GM19397 (cell line): ENCODE results near the gene DNAH5.

Experiments used
- ATAC-seq: cut with Tn5 transposase; IDR thresholded peaks from one replicate; pipeline ENCODE4 v1.9.1; 2021; ENCODE audit warnings: mild to moderate bottlenecking, moderate library complexity; ENCODE audit not compliant: unreplicated experiment

DNAH5 gene

DNA sequence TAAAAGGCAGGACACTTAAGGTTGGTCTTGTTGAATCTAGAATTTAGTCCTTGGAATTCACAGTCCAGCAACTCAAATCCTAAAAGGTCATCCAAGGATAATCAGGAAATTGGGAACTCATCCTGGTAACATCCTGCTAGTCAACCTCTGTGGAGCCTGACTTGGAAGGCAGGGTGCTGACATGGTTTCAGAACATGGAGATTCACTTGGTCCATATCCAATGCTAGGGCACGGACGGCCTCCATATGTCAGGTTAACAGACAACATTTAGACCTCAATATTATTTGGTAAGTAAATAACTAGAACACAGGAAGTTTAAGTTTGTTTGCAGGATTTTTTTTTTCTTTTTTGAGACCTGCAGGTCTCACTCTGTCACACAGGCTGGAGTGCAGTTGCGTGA lies 783 bp upstream of the DNAH5 start:
- ATAC-seq = no peak

DNA sequence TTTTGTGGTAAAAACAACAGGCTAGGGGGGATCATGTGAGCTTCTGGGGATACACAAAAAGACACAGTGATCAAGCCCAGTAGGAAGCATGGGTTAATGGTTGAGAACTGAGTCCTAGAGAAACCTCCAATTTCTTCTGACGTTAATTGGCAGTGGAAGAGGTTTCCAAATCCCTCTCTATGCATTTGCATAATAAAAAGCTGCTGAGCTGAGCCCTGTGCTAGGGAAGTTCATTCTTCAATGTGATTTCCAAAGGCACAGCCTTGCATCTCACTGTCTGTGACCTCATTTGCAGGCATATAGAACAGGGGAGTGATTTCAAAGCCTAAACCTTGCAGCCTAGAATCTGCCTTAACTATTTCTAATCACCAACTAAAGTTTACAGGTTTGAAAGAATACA lies 812 bp downstream of the DNAH5 start:
- no peak for ATAC-seq

DNA sequence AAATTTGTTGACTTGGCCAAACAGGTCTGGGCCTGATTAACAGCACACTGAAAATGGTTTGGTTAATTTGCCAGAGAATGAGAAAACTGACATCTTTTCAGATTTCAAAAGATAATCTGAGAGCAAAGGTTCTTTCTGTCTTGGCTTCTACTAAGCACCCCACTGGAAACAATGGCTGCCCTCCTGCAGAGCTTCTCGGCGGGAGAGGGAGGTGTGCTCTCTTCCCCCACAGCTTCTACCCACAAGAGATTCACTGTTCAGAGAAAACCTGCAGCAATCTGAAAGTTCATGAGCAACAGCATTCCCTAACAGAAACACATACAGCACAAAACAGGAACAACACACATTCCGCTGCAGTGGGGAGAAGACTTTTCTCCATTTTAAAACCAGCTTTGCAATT lies 3.0 kb downstream of the DNAH5 start:
- ATAC-seq = no peak

DNA sequence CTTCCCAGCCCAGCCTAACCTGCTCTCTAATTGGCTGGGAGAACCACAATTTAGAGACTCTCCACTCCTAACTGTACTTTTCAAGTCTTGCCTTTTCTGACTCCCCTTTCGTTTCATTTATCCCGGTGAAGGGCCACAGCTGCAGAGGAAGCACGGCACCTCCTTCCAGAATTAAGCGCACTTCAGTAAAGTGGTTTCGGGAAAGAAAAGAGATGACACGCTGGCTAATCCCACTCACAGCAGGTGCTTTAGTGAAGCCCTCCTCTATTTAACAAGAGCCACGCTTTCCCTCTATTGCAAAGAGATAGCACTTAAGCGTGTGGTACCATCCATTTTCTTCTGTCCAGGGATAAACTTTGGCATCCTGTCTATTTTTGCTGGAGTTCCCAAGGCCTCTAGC lies 4.8 kb downstream of the DNAH5 start:
- no peak for ATAC-seq

DNA sequence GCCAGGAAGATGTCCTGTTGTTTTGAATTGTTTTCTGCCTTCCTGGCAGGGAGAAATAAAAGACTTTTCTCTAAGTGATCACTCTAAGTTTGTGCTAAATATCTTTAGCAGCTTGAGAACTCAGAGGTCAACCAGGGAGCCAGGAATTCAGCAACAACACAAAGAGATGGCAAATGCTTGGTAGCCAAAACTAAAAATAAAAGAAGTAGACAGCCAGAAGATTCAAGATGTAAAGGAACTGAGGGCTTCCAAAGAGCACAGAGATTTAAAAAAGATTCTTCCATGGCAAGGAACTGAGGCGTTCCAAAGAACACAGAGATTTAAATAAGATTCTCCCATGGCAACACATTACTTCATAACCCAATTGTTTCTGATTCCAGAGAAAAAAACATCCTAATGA lies 9.6 kb downstream of the DNAH5 start:
- no peak for ATAC-seq

DNA sequence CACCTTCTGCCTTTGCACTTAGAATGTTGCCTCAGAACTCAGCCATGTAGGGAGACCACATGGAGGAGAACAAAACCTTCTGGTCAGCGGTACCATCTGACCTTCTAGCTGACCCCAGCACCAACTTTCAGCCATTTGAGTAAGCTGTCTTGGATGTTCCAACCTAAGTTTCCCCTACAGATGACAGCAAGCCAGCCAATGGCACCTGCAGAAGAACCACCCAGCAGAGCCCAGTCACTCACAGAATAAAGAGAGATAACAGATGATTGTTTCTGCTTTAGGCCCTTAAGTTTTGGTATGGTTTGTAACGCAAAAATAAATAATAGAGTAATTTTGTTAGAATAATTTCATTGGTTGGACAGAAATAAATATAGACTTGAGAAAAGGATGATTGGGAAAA lies 10.4 kb downstream of the DNAH5 start:
- no peak for ATAC-seq

DNA sequence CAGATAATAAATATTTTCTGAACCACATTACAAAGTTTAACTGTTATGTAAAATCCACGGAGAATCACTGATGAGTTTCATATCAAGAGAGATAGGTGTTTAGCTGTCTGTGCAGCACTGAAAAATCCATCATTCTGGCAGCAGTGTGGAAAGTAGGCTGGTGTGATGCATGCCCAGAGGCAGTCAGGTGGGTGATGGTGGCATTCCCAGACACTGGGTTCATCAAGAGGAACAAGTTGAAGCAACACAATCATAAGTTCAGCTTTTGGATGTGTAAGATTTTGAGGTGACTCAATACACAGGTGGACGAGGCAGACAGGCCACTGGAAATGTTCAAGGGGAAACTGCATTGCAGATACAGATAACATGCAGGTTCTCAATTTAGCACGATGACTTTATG lies 11.9 kb downstream of the DNAH5 start:
- ATAC-seq = no peak

DNA sequence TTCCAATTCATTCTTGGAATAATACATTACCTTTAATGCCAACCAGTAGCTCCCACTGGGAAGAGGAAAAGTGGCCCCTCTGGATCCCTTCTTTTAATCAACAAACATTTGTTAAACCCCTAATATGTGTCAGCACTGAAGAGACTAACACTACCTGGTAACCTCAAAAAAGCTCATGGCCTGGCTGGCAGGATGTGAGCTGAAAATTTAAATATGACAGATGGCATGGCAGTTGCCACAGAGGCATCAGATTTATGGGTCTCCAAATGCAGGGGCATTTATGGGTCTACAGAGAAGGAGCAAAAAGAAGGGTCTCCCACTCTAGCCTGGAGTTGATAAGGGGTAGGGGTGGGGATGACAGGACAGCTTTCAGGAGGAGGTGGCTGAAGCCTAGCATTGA lies 12.5 kb downstream of the DNAH5 start:
- ATAC-seq = no peak

DNA sequence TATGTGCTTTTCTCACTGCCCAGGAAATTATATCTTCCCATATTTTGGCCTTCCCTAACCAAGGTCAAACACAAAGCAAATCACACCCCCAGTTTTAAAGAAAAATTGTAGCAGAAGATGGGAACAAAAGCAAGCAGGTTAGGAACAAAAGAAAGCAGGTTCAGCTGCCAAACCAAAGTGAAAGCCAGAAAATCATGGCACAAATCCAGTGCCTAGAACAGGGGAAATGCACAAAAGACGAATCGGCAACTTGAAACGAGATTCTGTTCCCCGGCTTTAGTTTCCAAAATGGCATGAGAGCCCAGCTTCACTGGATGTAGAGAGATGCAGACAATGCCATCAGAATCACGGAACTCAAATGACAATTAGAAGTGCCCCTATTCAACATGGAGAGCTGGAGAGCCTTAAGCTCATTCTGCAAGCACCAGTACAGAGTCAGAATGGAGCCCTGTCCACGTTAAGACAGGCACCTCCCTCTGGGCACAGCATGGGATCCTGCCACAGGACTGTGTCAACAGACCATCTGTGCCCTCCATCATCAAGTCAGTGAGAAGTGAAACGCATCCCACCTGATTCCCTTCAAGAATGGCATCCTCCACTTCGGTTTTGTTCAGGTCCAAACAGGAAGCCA lies 13.8 kb downstream of the DNAH5 start:
- no peak for ATAC-seq

DNA sequence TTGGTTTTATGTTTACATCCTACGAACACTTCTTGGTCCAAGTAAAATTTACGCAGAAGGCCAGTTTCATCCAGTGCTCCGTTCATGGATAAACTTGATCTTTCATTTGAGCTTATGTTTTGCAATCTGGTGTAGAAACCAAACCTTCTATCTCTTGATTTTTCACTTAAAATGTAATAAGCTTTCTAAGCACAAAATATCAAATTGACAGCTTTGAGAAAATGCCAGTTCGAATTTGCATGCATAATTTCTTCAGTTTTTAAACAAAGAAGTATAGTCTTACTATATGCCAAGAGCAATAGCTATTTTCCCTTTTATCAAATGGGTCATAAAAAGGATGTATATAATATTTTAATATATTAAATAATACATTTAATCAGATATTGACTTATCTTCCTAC lies 17.8 kb downstream of the DNAH5 start:
- no peak for ATAC-seq

DNA sequence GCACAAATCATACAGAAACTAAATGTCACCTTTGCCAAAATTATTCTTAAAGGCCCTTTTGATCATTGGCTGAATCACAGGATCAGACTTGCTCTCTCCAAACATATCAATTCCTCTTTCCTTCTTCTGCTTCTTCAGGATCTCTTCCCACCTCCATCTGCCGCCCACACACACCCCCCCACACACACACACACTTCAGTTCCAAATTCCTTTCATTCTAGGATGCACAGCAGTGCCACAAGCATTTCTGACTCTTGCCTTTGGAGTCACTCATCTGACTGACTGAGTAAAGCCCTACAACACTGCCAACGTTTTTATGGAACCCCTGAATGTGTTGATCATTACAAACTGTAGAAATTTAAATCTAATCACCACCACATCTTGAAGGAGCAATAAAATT lies 22.9 kb downstream of the DNAH5 start:
- no peak for ATAC-seq

DNA sequence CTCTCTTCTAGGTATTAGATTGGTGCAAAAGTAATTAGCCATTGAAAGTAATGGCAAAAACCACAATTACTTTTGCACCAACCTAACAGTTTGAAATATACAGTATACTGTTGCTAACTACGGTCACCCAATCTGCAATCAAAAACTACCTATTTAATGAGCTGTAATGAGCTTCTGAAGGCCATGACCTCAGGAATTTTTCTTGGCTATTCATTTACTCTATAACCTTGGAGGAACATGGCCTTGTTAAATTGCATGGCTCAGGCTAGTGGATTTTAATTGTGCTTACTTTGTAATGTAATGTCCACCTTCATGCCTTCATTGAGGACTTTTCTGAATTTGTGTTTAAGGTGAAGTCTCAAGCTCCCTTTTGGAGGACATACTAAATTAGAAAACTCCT lies 24.7 kb downstream of the DNAH5 start:
- no peak for ATAC-seq

DNA sequence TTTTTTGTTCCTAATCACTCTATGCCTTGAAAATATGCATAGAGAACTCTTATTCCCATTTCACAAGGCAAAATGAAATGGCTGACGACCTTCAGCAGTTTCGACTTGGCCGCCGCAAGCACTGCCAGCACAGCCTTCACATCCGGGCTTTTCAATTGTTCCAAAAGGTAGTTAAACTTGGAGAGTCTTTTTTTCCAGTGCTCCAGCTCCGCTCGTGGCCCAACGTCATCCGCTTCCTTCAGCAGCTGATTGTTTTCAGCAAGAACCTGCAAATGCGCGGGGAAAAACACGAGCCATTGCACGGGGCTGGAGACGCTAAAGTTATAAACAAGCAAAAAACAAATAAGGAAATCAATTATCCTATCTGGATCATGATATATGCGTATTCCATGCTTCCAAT lies 25.4 kb downstream of the DNAH5 start:
- ATAC-seq = no peak

DNA sequence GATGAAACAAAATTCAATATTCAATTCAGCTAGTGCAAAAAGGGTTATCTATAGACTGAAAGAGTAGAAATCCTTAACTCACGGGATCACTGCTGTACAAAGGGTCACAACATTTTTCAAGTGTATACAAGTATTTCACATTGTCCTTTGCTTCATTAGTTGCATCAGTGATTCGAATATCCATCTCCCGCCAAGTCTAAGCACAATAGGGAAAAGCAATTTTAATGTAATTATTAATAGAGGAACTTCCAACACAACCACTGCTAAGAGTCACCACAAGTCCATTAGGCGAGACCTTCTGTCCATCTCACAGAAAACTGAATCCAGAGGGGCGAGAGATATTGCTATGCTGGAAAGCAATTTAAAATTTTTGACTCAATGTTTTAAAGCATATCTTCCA lies 27.4 kb downstream of the DNAH5 start:
- ATAC-seq = no peak

DNA sequence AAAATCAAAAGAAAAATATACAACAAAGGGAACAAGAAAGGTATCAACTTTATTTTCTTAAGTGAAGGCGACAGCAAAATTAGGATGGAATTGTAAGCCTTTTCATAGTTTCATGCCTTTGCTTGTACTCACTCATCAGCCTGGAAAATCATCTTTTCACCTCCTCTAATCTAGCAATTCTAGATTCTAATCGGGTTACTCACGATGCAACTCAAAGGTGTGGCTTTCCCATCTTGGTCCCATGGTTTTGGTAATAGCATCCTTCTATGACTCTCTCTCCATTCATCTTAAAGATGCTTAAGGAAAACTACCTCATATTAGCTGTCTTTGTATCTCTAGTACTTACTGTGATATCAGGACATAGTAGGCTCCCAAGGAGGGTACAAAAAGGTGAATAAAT lies 30.5 kb downstream of the DNAH5 start:
- ATAC-seq = no peak

DNA sequence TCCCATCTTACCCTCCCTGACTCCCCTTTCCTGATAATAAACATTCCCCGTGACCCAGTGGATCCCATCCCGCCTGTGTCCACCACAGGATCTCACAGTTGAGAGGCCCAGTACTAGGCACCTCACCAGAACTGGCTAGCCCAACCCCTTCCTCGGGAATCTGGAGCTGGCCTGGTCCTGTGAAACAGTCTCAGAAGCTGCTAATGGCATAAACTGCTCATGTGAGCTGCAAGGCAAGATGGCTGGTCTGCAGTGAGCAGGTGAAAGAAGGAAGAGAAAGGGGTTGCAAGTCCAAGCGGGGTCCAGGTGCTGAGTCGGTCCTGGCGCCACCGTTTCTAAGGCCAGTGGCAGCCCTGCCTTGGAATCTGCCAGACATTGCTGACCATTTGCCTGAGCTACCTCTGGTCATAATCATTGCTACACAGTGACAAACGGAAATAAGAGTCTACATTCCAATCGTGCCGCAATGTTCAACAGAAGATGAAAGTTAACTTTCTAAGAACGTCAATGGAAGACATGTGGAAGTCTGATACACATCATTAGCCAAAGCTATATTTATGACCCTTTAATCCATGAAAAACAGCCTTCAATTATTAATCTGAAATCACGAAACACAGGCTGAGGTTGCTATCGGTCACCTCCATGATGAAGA lies 33.7 kb downstream of the DNAH5 start:
- no peak for ATAC-seq

DNA sequence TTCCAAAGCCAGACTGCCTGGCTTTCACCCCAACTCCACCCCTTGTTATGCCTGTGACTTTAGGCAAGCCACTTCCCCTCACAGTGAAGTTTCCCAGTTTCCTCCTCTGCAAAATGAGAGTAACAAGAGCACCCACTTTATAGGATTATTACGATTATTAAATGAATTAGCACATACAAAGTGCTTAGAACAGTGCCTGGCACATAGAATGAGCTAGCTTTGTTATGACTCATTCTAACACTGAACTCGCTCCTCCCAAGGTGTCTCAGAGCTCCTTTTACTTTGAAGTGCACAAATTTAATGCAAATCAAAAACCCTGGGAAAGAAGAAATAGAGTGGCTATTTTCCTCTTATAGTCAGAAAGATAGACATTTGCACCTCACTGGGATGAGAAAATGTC lies 34.3 kb downstream of the DNAH5 start:
- ATAC-seq = no peak

DNA sequence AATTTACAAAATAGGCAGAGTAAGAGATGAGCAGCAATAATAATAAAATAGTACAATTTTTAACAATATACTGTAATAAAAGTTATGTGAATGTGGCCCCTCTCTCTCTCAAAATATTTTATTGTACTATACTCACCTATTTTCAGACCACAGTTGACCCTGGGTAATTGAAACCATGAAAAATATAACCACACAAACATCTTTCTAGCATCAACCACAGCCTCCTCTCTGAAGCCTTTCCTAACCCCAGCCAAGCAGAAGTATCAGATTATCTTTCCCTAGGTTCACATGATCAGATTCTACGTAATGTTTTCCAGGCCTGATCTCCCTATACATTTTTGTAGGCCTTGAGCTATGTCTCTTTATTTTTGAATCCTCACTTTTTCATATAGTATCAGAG lies 35.2 kb downstream of the DNAH5 start:
- ATAC-seq = no peak

DNA sequence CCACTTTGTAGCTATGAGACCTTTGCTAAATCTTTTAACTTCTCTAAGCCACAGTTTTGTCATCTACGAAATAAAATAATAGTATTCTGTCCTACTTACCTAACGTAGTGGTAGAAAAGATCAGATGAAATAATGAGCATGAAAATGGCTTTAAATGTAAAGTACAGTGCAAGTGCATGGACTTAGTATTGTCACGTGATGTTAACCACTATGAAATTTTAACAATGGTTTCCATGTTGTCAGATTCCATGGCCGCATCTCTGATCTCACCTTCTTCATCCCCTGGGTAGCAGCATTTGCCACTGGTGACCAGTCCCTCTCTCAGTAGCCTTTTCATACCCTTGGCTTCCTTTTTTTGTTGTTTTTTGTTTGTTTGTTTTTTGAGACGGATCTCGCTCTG lies 45.9 kb downstream of the DNAH5 start:
- no peak for ATAC-seq

DNA sequence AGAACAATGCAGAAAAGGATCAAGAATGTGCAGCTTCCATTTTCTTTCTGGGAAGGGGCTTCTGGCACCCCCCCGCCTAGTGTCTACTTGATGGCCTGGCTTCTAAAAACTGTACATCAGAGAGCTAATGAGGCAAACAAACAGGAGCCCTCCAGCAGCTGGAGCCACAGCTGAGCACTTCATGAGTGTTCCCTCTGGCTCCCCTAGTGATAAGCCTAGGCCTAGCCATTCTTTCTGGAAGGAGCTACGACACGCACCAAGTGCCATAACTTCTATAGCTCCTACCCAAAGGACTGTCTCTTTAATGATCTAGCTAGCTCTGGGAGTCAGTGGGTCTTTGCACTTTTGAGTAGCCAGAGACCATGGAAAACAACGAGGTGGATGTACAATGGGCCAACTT lies 66.1 kb downstream of the DNAH5 start:
- no peak for ATAC-seq

DNA sequence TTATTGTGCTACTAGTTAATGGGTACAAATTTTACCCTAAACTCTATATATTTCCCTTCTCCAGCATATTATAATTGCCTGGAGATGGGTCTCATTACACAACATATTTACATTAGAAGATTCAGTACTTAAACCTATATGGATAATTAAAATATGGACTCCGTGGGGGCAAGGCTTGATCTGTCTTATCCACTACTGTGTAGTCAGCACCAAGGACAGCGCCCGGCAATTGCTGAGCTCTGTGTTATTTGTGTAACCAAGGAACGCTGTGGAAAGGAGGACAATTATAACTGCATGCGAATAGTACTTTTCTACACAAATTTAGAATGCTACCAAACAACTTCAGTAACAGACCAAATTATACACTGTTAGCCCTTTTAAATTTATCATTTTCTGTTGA lies 77.7 kb downstream of the DNAH5 start:
- no peak for ATAC-seq

DNA sequence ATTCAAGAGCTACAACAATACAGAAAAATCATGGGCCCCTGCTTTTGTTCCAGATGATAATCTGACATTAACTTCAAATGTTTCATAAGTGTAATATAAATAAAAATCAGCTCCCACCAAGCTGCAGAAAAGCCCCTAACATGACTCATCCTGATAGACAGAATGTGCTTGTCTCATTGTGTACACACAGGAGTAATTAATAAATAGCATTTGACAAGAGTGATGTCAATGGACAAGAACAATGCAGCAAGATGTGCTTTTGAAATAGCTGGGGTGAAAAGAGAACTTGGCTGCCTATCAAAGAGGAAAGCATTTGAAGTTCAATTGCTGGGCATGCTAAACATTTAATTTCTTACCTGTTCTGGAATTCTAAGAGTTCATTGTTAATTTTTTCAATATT lies 79.2 kb downstream of the DNAH5 start:
- ATAC-seq = no peak

DNA sequence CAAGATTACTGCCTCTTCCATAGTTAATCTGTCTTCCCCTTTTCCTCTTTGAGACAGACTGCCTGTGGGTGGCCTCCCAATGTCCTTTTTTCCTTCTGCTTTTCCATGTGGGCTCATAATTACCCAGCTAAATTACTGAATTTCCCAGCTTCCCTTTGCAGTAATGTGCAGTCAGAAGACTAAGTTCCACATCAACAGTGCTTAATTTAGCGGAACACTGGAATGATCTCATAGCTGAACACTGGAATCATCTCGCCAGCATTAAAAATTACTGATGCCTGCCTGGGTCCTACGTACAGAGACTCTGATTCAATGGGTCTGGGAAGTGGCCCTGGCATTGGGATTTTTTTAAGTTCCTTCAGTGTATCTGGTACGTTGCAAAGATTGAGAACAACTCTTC lies 84.3 kb downstream of the DNAH5 start:
- ATAC-seq = no peak
